HL-60/S4 treated with retinoic acid at 250 ng/mL for 4 days and 3 days (cell line): ENCODE data around the gene ATMIN.

Experiments used
- in situ Hi-C: fragments of 300-500 bp; cut with MboI; formaldehyde crosslinking; loops from 2 replicates; pipeline ENCODE4 v1.7.0; 2022; ENCODE audit warnings: low sequenced_read_pairs

The ATMIN gene, protein sequence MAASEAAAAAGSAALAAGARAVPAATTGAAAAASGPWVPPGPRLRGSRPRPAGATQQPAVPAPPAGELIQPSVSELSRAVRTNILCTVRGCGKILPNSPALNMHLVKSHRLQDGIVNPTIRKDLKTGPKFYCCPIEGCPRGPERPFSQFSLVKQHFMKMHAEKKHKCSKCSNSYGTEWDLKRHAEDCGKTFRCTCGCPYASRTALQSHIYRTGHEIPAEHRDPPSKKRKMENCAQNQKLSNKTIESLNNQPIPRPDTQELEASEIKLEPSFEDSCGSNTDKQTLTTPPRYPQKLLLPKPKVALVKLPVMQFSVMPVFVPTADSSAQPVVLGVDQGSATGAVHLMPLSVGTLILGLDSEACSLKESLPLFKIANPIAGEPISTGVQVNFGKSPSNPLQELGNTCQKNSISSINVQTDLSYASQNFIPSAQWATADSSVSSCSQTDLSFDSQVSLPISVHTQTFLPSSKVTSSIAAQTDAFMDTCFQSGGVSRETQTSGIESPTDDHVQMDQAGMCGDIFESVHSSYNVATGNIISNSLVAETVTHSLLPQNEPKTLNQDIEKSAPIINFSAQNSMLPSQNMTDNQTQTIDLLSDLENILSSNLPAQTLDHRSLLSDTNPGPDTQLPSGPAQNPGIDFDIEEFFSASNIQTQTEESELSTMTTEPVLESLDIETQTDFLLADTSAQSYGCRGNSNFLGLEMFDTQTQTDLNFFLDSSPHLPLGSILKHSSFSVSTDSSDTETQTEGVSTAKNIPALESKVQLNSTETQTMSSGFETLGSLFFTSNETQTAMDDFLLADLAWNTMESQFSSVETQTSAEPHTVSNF

DNA sequence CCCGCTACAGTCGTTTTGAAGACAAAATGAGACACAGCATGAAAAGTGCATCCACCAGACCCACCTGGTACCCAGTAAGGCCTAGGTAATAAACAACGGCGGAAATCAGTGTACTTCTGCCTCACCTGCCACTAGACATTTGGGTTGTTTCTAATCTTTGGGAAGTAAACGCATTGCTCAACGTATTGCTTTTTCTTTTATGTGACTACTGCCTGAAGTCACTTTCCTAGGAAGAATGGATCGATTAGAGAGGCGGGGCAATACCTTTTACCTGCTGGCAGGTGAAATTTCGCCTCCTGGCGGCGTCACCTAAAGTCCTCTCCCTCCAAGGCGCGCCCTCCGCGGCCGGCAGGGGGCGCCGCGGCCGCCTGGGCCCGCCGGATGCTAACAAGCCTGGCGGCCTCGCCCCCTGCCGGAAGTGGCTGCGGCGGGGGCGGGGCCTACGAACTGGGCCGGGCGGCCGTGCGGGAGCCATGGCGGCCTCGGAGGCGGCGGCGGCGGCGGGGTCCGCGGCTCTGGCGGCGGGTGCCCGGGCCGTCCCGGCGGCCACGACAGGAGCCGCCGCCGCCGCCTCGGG is at the start of gene ATMIN:
Gene ATMIN (plus strand): TSS at position 445 of the 577 bp plus-strand sequence. CDS start 29 bp downstream, at position 474.
- in situ Hi-C loops = no loop called here

DNA sequence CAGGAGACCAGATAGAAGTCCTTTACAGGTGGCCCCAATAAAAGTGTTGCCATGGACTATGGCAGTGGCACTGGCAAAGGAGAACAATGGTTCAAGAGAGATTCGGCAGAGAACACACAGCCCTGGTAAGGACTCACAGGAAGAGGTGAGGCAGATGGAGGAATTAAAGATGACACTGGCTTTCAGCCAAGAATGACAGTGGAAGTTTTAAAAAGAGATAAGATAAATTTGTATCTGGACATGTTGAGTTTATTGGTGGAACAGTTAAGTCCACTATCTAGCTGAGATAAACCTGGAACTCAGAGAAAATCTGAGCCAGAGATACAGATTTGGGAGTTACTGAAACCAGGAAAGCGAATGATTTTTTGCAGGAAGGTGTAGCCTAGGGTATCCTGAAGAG is 49.1 kb upstream of the ATMIN start:
- in situ Hi-C loops = no loop called here

DNA sequence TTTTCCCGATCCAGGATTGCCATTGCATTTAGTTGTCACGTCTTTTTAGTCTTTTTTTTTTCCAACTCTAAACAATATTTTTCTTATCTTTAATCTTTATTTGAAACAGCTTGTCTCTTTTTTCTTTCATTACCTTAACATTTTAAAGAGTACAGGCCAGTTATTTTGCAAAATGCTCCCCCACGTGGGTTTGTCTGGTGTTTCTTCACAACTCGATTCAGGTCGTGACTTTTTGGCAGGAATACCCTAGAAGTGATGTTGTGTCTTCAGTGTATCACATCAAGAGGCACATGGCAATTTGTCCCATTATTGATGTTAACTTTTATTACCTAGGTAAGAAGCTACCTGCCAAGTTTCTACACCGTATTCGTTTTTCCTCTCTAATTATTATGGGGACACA is 46.9 kb upstream of the ATMIN start:
- in situ Hi-C loops = no loop called here

DNA sequence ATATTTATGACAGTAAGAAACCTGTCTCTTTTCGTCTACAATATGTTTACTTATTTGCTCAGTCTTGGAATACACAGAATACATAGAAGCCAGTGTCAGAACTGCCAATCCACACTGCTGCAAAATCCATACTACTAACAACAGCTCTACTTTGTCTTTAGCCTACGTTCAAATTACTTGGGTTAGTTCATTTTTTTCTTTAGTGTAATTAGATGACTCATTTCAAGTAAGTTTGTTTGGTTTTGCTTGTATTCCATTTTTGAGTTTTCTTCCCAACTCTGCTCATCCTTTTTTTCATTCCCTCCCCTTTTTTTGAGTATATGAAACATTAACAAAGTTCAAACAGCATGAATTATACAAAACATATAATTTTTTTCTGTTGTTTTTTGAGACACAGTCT is 45.8 kb upstream of the ATMIN start:
- in situ Hi-C loops = no loop called here

DNA sequence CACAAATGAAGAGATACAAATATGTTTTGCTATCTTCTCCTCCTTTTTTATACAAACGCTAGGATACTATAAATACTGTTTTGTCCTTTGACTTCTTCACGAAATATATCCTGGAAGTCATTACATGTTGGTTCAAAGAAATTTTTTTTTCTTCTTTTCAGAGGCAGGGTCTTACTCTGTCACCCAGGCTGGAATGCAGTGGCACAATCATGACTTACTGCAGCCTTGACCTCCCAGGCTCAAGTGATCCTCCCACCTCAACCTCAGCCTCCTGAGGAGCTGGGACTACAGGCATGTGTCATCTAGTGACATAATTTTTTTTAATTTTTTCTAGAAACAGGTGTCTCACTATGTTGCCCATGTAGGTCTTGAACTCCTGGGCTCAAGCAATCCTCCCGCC is 45.1 kb upstream of the ATMIN start:
- in situ Hi-C loops = no loop called here

DNA sequence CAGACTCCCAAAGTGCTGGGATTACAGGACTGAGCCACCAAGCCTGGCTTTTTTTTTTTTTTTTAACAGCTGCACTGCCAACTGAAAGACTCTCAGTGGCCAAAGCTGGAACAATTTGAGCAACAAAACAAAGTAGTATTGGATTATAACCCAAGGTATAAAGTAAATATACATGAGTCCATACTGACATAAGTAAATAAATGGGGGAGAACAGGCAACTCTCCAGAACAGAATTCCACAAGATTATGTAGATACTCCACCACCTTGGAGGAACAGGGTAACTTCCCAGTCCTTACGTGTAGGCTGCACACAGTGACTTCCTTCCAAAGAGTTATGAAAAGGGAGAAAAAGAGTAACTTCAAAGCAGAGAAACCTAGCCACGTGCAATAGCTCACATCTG is 44.7 kb upstream of the ATMIN start:
- in situ Hi-C loops = no loop called here

DNA sequence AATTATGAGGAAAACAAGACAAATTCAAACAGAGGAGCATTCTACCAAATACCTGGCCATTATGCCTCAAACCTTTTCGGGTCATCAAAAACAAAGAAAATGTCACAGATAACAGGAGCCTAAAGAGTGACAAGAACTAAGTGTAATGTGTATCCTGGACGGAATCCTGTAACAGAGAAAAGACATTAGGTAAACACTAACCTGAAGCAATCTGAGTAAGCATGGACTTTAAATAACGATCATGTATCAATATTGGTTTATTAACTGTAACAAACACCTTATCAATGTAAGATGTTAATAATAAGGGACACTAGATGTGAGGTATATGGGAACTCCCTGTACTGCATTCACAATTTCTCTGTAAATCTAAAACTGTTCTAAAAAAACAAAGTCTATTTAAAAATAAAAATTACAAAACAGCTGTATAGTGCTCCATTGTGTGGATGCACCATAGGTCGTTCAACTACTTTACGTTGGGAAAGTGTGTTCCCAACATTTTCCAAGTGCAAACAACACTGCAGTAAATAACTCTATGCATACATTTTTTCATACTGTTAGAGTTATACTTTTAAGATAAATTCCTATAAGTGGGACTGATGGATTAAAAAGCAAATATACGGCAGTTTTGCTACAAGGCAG is 43.7 kb upstream of the ATMIN start:
- in situ Hi-C loops = no loop called here

DNA sequence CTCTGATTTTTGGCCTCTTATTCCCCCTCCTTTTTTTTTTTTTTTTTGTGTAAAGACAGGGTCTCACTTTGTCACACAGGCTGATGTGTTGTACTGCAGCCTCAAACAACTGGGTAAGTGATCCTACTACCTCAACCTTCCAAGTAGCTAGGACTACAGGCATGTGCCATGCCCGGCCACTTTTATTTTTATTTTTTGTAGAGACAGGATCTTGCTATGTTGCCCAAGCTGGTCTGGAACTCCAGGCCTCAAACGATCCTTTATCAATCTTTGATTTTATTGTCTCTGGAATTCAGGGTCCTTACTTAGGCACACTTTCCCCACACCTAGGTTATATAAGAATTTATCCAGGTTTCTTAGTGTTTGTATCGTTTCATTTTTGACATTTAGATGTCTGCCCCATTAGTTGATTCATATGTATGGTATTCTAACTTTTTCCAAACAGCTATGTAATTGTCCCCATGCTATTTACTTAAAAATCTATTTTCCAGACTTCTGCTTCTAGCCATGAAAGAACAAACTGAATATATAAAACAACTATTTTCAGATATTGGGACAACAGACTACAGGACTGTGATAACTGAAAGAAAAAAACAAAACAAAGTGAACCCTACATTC is 42.9 kb upstream of the ATMIN start:
- in situ Hi-C loops = no loop called here

DNA sequence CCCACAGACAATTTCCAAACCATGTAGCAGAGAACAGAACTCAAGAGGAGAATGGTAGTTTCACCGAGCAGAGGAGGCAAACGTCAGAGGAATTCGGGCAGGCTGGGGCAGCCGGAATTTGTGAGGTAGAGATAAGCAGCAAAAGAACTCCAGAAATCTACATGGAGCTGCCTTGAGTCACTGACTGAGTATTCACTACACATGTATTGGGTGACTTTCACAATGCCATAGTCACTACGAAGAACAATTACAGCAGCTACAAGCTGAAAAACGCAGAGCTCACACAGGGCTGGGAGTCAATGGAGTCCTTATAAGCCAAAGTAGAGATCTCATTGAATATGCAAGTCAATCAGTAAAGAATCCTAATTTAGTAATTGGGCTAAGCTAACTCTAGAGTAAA is 42.3 kb upstream of the ATMIN start:
- in situ Hi-C loops = no loop called here

DNA sequence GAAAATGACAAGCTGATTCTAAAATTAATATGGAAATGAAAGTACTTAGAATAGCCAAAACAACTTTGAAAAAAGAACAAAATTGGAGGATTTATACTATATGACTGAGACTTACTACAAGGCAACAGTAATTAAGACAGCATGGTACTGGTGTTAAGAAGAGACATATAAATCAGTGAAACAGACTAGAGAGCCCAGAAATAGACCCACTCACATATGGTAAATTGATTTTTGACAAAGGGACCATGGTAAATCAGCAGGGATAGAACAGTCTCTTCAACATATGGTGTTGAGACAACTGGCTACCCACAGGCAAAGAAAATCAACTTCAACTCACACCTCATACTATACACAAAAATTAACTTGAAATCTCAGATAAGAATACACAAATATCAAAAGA is 41.8 kb upstream of the ATMIN start:
- in situ Hi-C loops = no loop called here

DNA sequence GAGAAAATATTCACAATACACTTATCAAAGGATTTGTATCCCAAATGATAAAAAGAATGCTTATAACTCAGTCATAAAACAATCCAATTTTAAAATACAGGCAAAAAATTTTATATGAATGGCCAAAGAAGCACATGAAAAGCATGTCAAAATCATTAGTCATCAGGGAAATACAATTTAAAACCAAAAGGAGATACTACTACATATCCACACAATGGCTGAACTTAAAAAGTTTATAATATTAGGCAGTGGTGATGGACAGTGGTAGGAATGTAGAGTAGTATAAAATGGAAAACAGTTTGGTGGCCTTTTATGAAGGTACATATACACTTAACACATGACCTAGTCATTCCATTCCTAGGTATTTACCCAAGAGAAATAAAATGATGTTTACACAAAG is 41.2 kb upstream of the ATMIN start:
- in situ Hi-C loops = no loop called here

DNA sequence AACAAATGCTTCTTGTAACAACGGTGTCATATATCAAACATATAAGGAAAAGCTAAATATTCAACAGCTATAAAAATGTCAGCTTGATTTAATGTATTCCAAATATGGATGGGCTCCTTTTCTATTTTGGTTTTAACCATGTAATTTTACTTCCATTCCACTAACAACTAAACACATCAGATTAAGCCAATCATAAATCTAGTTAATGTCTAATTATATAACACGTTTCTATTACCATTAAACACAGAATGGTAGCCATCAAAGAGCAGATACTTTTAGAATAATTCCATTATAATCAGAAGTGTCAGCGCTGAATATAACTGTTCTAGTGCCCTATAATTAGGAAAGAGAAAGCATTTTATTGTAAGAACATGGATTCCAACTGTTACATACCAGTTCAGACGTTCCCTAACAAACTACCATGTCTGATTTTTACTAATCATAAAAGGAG is 38.9 kb upstream of the ATMIN start:
- in situ Hi-C loops = no loop called here

DNA sequence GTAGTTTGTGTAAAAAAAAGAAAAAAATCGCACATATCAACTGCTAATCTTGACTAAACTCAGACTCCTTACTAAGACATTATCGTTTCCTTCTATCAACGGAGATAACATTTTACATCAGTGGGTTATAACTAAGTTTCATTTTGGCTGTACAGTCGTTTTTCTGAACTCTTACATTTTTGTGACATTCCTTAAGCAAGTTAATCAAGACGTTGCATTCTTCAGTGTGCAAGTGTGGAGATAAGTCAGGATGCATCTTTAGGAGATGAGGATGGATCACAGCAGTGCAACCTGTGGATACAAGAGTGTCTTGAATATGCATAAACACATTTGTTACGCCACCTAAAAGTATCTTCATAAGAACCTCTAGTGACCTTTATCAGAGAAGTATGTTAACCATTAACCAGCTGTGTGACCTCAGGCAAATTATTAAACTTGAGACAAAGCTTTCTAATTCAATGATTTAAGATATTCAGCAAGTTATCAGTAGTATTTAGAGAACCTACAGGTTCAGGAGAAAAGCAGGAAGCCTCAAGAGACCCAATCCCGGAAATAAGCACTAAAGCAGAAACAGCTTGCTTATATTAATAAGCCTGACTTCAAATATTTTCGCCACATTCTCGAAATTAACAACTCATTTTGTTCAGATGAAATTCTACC is 38.4 kb upstream of the ATMIN start:
- in situ Hi-C loops = no loop called here

DNA sequence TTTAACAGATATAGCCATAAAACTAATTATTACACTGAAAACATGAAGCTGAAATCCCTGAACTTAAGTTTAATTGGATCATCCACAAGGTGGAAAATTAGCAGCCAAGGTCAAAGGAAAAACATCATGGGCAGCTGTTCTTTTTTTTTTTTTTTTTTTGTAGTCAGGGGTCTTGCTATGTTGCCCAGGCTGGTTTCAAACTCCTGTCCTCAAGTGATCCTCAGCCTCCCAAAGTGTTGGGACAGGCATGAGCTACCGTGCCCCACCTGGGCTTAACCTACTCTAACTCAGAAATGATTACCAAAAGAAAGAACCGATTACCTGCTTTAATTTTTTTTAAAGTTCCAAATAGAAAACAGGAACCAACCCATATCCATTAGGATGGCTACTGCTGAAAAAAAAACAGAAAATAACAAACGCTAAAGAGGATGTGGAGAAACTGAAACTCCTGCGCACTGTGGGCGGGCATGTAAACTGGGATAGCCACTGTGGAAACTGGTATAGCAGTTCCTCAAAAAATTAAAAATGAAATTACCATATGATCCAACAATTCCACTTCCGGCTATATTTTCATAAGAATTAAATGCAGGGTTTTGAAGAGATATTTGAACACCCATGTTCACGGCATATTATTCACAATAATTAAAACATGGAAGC is 37.5 kb upstream of the ATMIN start:
- in situ Hi-C loops = no loop called here

DNA sequence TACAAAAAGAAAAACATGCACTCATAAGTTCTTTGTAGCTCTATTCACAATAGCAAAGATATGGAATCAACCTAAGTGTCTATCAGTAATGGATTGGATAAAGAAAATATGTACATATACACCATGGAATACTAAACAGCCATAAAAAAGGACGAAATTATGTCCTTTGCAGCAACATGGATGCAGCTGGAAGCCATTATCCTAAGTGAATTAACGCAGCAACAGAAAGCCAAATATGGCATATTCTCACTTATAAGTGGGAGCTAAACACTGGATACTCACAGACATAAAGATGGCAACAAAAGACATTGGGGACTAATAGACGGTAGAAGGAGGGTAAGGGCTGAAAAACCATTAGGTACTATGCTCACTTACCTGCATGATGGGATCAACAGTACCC is 34.8 kb upstream of the ATMIN start:
- in situ Hi-C loops = loop anchor here (25.0 kb wide), 1 partner anchor 736 kb away; no protein-coding TSS in a partner anchor

DNA sequence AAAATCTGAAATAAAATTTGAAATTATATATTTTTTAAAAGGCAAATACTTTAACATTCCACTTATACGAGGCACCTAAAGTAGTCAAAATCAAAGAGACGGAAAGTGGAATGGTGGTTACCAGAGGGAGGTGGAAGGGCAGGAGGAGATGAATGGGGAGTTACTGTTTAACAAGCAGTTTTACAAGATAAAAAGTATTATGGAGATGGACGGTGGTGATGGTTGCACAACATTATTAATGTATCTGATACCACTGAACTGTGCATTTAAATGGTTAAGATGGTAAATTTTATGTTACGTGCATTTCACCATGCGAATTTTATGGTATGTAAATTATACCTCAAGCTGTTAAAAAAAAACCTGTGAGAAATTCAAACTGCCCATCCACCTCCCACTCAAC is 34.3 kb upstream of the ATMIN start:
- in situ Hi-C loops = loop anchor here (25.0 kb wide), 1 partner anchor 736 kb away; no protein-coding TSS in a partner anchor

DNA sequence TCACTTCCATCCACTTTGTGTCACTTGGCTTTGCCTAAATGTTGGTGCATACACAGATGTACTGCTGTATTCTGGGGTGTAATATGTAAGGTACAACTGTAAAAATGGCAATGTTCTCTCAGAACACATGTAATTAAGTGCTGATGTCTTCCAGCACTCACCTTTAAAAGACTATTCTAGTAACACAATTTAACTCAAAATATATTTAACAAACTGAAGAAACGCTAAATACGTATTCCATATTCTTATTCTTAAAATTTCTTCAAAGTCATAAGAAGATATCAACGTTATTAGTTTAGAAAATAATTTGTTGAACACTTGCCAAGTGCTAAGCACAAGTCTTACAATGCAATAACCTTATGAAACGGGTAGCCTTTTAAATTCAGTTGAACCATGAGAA is 32.6 kb upstream of the ATMIN start:
- in situ Hi-C loops = loop anchor here (25.0 kb wide), 1 partner anchor 734 kb away; no protein-coding TSS in a partner anchor

DNA sequence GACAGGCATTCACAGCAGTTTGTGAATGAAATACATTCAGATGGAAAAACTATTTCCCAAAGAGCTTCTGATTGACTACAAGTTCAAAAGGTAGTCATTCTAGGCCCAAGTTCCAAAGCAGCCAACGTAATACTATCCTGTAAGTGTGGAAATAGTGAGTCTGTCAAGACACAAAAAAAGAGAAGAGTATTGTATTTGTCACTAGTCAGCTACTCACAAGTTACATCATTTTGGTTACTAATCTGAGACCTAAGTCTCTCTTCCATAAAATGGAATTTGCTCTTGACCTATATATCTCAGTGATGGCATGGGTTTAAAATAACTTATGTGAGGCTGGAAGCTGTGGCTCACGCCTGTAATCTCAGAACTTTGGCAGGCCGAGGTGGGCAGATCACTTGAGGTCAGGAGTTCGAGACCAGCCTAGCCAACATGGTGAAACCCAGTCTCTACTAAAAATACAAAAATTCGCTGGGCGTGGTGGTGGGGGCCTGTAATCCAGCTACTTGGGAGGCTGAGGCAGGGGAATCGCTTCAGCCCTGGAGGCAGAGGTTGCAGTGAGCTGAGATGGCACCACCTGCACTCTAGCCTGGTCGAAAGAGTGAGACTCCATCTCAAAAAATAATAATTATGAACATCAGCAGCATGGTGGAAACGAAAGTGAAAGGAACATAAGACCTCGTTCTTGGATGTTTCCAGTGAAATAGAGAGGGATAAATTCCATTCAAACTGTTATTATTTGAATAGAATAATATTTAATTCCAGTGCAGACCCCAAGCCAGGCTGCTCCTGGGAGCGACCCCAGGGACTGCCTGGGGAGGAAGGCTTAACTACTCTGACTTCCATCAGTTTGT is 31.8 kb upstream of the ATMIN start:
- in situ Hi-C loops = loop anchor here (25.0 kb wide), 1 partner anchor 733 kb away; no protein-coding TSS in a partner anchor
